ENCODE results near the gene UBN1.

DNA sequence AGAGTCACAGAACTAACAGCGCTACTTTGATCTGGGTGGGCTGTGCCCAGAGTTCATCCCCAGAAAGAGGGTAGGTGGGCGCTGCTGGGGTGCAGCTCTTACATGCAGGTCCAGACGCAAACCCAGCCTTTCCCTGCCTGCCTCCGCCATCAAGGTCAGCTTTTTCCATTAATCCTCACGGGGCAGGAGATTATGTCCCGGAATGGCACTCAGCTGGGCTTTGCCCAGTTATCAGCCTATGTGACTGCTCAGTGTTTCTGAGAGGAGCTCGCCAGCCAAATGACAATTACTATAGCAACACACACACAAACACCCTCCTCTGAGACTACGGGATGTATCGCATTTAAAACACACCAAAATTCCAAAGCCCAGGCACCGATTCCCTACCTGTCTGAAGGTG lies 20.3 kb upstream of the UBN1 start:
- TF ChIP-seq, protein P1, sequence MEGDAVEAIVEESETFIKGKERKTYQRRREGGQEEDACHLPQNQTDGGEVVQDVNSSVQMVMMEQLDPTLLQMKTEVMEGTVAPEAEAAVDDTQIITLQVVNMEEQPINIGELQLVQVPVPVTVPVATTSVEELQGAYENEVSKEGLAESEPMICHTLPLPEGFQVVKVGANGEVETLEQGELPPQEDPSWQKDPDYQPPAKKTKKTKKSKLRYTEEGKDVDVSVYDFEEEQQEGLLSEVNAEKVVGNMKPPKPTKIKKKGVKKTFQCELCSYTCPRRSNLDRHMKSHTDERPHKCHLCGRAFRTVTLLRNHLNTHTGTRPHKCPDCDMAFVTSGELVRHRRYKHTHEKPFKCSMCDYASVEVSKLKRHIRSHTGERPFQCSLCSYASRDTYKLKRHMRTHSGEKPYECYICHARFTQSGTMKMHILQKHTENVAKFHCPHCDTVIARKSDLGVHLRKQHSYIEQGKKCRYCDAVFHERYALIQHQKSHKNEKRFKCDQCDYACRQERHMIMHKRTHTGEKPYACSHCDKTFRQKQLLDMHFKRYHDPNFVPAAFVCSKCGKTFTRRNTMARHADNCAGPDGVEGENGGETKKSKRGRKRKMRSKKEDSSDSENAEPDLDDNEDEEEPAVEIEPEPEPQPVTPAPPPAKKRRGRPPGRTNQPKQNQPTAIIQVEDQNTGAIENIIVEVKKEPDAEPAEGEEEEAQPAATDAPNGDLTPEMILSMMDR (IDR thresholded peaks at IDR 0.05; ENCODE audit: borderline replicate concordance, extremely low read depth, low read length, poor library complexity, severe bottlenecking), result no peak
- TF ChIP-seq EZH2 (IDR thresholded peaks at IDR 0.05; ENCODE audit: borderline replicate concordance, low read depth, low read length, severe bottlenecking), result no peak

All from DND-41 (cell line).